ENCODE data around the gene THG1L. TPM values are rescaled to one million over a fixed set of nuclear protein-coding genes. Genes with fewer than 3 reads are reported as not detected.

Gene THG1L
- total RNA-seq, 2 experiments from 2014 or later = 28.6 to 33.5 TPM

DNA sequence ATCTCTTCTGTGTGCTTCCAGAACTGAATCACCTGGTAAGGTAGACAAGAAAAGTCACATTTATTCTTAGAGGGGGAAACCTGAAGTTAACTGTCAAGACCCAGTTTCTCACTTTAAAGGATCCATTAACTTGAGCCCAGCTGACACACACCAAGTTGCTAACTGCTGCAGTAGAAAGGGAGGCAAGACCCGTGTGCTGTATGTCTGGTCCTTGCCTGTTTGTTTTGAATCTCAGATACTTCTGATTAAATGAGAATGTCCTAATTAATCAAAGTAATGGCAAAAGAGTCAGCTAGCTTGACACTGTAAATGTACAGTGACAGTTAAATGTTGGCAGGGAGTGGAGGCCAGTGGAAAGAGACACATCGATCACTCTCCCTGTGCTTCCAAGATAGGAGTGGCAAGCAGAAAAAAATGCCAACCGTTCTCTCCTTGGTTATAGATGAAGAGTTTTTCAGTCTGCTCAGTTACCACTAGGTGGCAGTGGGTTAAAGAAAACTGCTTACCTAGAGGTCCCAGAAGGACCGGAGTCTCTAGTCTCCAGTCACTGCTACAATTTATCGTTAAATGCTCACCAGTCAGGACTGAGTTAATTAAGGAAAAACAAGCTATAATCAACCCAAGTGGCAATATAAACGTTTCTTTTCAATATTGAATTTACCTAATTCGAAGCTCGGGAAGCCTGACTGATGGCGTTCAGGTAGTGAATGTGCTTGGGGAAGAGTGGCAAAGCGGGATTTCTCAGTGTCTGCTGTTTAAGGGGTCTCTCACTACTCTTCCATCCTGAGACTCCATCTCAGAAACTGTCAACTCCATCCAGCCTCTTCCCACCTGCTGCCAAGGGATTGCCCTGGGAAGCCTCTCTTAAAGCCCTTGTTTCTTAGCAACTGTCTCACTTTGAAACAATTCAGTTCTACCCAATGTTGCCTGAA is 30.7 kb downstream of the THG1L start:
- ChIA-PET POLR2A (no interaction called here), CTCF (interaction anchor here (0.6 to 5.2 kb wide), 32 partner anchors 9 to 1370 kb away, joined by 3 to 69 read pairs (median 4); partner anchors contain the start of gene LSM11)
- peaks cover 15% of the 10 kb centered on the region for H3K4me1 Mint-ChIP-seq (ENCODE audit: low read depth)
- no peaks in the 10 kb centered on the region for H3K27me3 Mint-ChIP-seq
- no peak overlapping the region for H3K27ac Mint-ChIP-seq
- peaks cover 13% of the 10 kb centered on the region for H3K36me3 Mint-ChIP-seq
- DNase-seq = no peak
- no peak overlapping the region for H3K4me3 Mint-ChIP-seq
- no peaks in the 10 kb centered on the region for H3K9me3 Mint-ChIP-seq
- intact Hi-C loops (cut with micrococcal nuclease) = loop anchor here (1.0 to 10.0 kb wide), 3 partner anchors 153 to 233 kb away; no protein-coding TSS in a partner anchor

DNA sequence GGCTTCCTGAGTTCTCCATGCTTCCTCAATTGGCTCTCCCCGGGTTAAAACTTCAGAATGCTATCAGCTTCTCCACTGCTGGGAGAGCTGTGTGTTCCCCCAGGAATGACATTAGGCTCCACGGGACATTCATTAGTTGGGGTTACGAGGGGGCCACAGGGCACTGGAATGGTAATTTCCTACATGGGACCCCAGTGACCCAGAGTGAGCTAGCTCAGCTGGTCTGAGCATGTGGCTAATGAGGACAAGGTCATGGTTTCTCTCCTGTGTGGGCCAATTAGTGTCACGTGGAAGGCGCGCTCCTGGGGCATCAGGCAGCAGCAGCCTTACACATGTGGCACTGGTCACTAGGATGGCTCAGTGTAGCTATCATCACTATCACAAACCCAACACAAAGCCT is 33.3 kb downstream of the THG1L start:
- H3K27me3 Mint-ChIP-seq = no peaks in the 10 kb centered on the region
- no peak overlapping the region for H3K27ac Mint-ChIP-seq
- no peaks in the 10 kb centered on the region for H3K9me3 Mint-ChIP-seq
- H3K36me3 Mint-ChIP-seq = peaks cover 6% of the 10 kb centered on the region
- intact Hi-C loops (cut with micrococcal nuclease) = loop anchor here (10.0 kb wide), 1 partner anchor 150 kb away; no protein-coding TSS in a partner anchor
- DNase-seq = no peak
- H3K4me1 Mint-ChIP-seq (ENCODE audit: low read depth) = peaks cover 1% of the 10 kb centered on the region
- CTCF ChIA-PET = interaction anchor here (0.7 to 5.2 kb wide), 6 partner anchors 9 to 230 kb away, joined by 3 to 69 read pairs (median 5); partner anchors contain the start of gene LSM11
- H3K4me3 Mint-ChIP-seq = no peak overlapping the region
- POLR2A ChIA-PET = no interaction called here

DNA sequence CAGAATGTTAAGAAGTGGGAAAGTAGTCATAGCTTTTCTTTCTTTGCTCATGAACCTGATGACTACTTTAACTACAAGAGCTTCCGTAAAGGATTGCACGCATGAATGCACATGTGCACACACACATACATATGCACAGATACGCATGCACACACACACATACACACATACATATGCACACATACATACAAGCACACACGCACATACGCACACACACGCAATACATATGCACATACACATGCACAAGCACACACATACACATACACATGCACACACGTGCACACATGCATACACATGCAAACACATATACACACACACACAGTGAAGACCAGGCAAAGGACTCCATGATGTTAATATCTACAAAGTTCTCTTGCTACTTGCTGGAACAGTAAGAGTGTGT is 35.2 kb downstream of the THG1L start:
- no peak for DNase-seq
- ChIA-PET POLR2A (no interaction called here), CTCF (no interaction called here)
- Mint-ChIP-seq H3K27me3 (peaks cover 3% of the 10 kb centered on the region), H3K4me3 (no peak overlapping the region), H3K27ac (no peak overlapping the region), H3K9me3 (no peaks in the 10 kb centered on the region), H3K36me3 (peaks cover under 1% of the 10 kb centered on the region), H3K4me1 (ENCODE audit: low read depth) (peaks cover 3% of the 10 kb centered on the region)
- intact Hi-C loops (cut with micrococcal nuclease) = loop anchor here (10.0 kb wide), 1 partner anchor 148 kb away; no protein-coding TSS in a partner anchor

DNA sequence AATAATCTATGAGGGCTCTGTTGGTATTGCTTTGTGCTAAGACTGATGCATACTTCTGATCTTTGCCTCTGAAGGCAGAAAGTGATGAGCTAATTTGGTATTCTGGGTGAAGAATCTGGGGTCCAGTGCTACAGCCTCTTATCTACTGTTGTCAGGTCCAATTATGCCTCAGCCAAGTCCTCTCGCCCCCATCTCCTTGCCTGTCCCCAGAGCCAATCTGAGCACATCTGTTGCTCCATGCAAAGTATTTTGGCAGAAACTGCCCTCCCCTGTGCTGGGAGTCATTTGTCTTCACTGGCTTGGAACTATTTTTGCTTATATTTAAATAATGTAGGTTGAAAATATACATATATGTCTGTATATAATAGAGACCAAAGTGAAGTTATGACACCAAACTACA is 35.7 kb downstream of the THG1L start:
- CTCF ChIA-PET = no interaction called here
- Mint-ChIP-seq H3K27ac (no peak overlapping the region), H3K27me3 (peaks cover 3% of the 10 kb centered on the region)

DNA sequence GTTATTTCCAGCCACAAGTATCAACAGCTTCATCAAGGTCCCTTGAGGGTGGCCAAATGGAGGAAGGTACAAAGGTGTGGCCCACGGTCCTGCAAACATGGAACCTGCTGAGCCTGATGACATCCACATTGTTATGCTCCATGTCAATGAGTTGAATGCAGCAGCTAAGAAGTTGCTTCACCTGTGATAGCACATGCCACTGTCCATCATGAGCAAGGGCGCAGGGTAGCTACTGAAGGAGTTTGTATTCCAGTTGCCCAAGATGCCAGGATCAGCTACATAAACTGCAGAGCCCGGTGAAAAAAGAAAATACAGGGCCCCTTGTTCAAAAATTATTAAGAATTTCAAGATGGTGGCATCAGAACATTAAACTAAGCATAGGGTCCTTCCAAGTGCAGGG is 36.5 kb downstream of the THG1L start:
- Mint-ChIP-seq H3K4me1 (ENCODE audit: low read depth) (peaks cover 9% of the 10 kb centered on the region), H3K27me3 (peaks cover 8% of the 10 kb centered on the region), H3K27ac (no peak overlapping the region), H3K4me3 (no peak overlapping the region), H3K36me3 (no peaks in the 10 kb centered on the region), H3K9me3 (no peaks in the 10 kb centered on the region)
- ChIA-PET CTCF (no interaction called here), POLR2A (no interaction called here)
- DNase-seq = no peak
- intact Hi-C loops (cut with micrococcal nuclease) = loop anchor here (10.0 kb wide), 1 partner anchor 147 kb away; no protein-coding TSS in a partner anchor

More for the DNA sequence above, 35.7 kb downstream of the THG1L start:
- Mint-ChIP-seq H3K9me3 (no peaks in the 10 kb centered on the region), H3K36me3 (no peaks in the 10 kb centered on the region), H3K4me3 (no peak overlapping the region), H3K4me1 (ENCODE audit: low read depth) (peaks cover 4% of the 10 kb centered on the region)
- no peak for DNase-seq
- intact Hi-C loops (cut with micrococcal nuclease) = loop anchor here (10.0 kb wide), 1 partner anchor 148 kb away; no protein-coding TSS in a partner anchor
- POLR2A ChIA-PET = no interaction called here

DNA sequence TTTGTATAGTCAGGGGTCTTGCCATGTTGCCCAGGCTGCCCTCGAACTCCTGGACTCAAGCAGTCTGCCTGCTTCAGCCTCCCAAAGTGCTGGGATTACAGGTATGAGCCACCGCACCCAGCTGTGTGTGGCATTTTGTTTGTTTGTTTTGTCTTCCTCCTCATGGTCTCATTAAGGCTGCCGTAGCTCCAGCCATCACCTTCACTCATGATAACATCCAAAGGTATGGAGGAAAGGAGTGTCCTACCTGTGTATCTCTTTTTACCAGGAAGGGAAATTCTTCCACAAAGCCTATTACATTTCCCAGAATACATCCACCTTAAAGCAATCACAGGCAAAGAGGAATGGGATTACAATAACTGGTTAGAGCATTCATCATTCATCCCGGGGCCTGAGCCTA is 39.4 kb downstream of the THG1L start:
- Mint-ChIP-seq H3K27ac (no peak overlapping the region), H3K27me3 (peaks cover 11% of the 10 kb centered on the region), H3K4me1 (ENCODE audit: low read depth) (peaks cover 9% of the 10 kb centered on the region), H3K4me3 (no peak overlapping the region), H3K36me3 (no peaks in the 10 kb centered on the region), H3K9me3 (no peaks in the 10 kb centered on the region)
- ChIA-PET CTCF (interaction anchor here (1.4 to 5.7 kb wide), 3 partner anchors 8 to 178 kb away, joined by 3 to 34 read pairs (median 7); no protein-coding TSS in a partner anchor), POLR2A (no interaction called here)
- intact Hi-C loops (cut with micrococcal nuclease) = no loop called here
- no peak for DNase-seq

DNA sequence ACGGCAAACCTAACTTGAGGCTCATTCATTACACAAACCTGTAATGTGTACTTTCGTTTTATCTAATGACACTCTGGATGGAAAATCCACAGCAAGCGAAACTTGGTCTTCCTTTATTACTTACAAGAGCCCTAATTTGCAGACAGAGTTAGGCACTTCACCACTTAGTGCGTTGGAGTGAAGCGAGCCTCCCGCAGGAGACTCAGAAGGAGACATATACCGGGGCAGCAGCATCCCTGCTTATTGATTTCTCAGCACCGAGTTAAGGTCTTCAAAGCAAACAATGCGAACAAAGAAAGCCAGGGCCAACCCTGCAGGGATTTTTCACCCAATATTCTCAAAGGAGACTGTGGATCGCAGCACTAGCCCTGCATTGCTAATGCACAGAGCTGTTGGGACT is 40.9 kb downstream of the THG1L start:
- POLR2A ChIA-PET = interaction anchor here (0.6 kb wide), 1 partner anchor 939 kb away, joined by 3 read pairs; no protein-coding TSS in a partner anchor
- no peak overlapping the region for H3K4me3 Mint-ChIP-seq
- H3K9me3 Mint-ChIP-seq = no peaks in the 10 kb centered on the region
- intact Hi-C loops (cut with micrococcal nuclease) = no loop called here
- H3K27ac Mint-ChIP-seq = no peak overlapping the region
- H3K4me1 Mint-ChIP-seq (ENCODE audit: low read depth) = peaks cover 9% of the 10 kb centered on the region
- H3K36me3 Mint-ChIP-seq = no peaks in the 10 kb centered on the region
- CTCF ChIA-PET = interaction anchor here (1.0 to 5.7 kb wide), 2 partner anchors 9 to 103 kb away, joined by 4 to 34 read pairs; no protein-coding TSS in a partner anchor
- peaks cover 11% of the 10 kb centered on the region for H3K27me3 Mint-ChIP-seq
- DNase-seq = peak; percentile 54

DNA sequence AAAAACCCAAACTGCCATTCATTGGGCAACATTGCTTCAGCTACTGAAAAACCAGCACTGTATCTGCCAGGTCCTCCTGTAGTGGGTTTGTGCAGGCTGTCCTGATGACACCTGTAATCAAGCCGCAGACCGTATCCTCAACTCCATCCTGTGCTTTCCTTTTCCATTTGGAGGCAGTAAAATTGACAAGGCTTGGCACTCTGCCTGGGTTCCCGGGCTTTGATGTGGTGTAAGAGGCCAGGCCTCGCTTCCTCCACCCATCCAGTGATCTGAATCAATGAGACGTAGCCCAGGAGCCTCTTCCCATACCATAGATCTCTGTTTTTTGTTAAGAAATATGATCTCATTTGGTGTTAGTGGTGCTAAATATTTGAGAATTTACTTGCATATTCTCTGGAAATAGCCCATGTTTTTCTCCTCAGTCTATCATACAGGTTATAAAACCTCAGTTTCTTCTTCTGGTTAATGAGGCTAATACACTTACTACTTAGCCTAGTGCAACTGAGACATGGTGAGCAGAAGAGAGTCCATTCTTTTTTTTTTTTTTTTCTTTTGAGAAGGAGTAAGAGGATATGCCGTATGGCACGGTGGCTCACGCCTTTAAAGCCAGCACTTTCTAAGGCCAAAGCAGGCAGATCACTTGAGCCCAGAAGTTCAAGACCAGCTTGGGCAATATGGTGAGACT is 47.0 kb downstream of the THG1L start:
- H3K4me3 Mint-ChIP-seq = no peak overlapping the region
- intact Hi-C loops (cut with micrococcal nuclease) = no loop called here
- no peak overlapping the region for H3K27ac Mint-ChIP-seq
- peaks cover 4% of the 10 kb centered on the region for H3K4me1 Mint-ChIP-seq (ENCODE audit: low read depth)
- POLR2A ChIA-PET = no interaction called here
- peaks cover 1% of the 10 kb centered on the region for H3K27me3 Mint-ChIP-seq
- CTCF ChIA-PET = no interaction called here
- no peak for DNase-seq
- H3K9me3 Mint-ChIP-seq = no peaks in the 10 kb centered on the region
- no peaks in the 10 kb centered on the region for H3K36me3 Mint-ChIP-seq

DNA sequence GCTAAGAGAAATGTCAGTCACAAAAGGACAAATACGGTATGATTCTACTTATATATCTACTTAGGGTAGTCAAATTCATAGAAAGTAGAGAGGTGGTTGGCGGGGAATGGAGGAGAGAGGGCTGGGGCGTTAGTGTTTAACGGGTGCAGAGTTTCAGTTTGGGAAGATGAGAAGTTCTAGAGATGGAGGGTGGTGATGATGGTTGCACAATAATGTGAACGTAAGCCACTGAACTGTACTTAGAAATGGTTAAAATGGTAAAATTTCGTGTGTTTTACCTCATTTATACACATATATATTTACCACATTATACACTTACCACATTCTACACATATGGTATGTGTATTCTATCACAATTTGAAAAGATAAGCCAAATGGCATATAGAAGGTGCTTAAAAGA is 48.0 kb downstream of the THG1L start:
- Mint-ChIP-seq H3K4me1 (ENCODE audit: low read depth) (peaks cover 4% of the 10 kb centered on the region), H3K9me3 (no peaks in the 10 kb centered on the region), H3K36me3 (no peaks in the 10 kb centered on the region), H3K4me3 (no peak overlapping the region), H3K27ac (no peak overlapping the region), H3K27me3 (no peaks in the 10 kb centered on the region)
- intact Hi-C loops (cut with micrococcal nuclease) = no loop called here
- CTCF ChIA-PET = no interaction called here
- POLR2A ChIA-PET = no interaction called here
- no peak for DNase-seq

DNA sequence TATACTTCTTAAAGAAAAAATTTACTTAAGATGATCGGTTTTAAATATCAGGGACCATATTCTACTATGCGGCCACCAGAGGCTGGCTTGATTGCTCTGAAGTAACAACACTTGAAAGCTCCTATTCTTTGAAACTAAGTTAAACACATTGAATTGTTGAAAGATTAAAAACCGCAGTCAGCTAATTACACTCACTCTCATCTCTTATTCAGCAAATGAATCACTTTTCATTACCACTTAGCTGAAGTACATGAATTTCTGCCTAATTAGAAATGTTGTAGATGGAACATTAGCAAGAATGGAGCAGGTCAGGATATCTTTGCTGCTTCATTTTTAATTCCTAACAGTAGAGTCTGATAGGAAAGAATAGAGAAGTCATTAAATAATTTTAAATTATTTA is 54.6 kb downstream of the THG1L start:
- no peak for DNase-seq
- ChIA-PET POLR2A (no interaction called here), CTCF (no interaction called here)
- Mint-ChIP-seq H3K27ac (no peak overlapping the region), H3K36me3 (peaks cover 10% of the 10 kb centered on the region), H3K4me3 (no peak overlapping the region), H3K4me1 (ENCODE audit: low read depth) (no peaks in the 10 kb centered on the region), H3K9me3 (no peaks in the 10 kb centered on the region), H3K27me3 (no peaks in the 10 kb centered on the region)
- intact Hi-C loops (cut with micrococcal nuclease) = no loop called here

All from activated CD4-positive, alpha-beta memory T cell treated with anti-CD3 and anti-CD28 coated beads for 36 hours (primary cell).